ENCODE measurements around the gene CACNG3.
A peak's percentile ranks its signal among the peaks of the same experiment; 100 is the strongest.

The CACNG3 gene

DNA sequence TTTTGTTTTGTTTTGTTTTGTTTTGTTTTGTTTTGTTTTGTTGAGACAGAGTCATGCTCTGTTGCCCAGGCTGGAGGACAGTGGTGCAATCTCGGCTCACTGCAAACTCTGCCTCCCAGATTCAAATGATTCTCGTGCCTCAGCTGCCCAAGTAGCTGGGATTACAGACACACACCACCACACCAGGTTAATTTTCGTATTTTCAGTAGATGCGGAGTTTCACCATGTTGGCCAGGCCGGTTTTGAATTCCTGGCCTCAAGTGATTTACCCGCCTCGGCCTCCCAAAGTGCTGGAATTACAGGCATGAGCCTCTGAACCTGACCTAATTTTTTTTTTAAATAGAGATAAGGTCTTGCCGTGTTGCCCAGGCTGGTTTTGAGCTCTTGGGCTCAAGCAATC, 46.5 kb downstream of the CACNG3 start:
- H3K4me1 ChIP-seq (ENCODE audit: control insufficient read depth in 1 of 2, insufficient read depth in 2 of 2, low read length in 2 of 2), result no peaks in the 10 kb centered on the region
- H3K27me3 ChIP-seq (ENCODE audit: insufficient read depth, low read length), result no peaks in the 10 kb centered on the region
- H2BK5ac ChIP-seq (ENCODE audit: low read depth, low read length, poor library complexity), result no peak overlapping the region
- no peaks in the 10 kb centered on the region for H3K36me3 ChIP-seq (ENCODE audit: control insufficient read depth in 1 of 2, insufficient read depth in 2 of 2, low read length in 2 of 2)
- no peaks in the 10 kb centered on the region for H3K9me3 ChIP-seq (ENCODE audit: insufficient read depth, low read depth, low read length)
- H3K18ac ChIP-seq (ENCODE audit: low read length), result no peak overlapping the region
- no peak overlapping the region for H3K4me2 ChIP-seq (ENCODE audit: low read length)
- no peak overlapping the region for H2BK12ac ChIP-seq (ENCODE audit: low read length)
- H3K79me2 ChIP-seq (ENCODE audit: control insufficient read depth, insufficient read depth, low read length, poor library complexity), result no peaks in the 10 kb centered on the region
- no peak overlapping the region for H2BK120ac ChIP-seq (ENCODE audit: insufficient read depth, low read length, poor library complexity)
- no peak overlapping the region for H2AK5ac ChIP-seq (ENCODE audit: low read length)
- H3K79me1 ChIP-seq (ENCODE audit: low read length), result no peaks in the 10 kb centered on the region
- no peak overlapping the region for H3K4me3 ChIP-seq (ENCODE audit: low read depth, low read length)
- DNase-seq, result peak; percentile 94 to 95
- H2AFZ ChIP-seq (ENCODE audit: insufficient read depth, low read length, poor library complexity), result no peak overlapping the region
- H4K91ac ChIP-seq (ENCODE audit: low read depth, low read length), result no peak overlapping the region
- H3K23ac ChIP-seq (ENCODE audit: low read length), result no peak overlapping the region
- no peak overlapping the region for H4K8ac ChIP-seq (ENCODE audit: low read depth, low read length)
- H4K12ac ChIP-seq (ENCODE audit: low read depth, low read length), result no peak overlapping the region
- no peak overlapping the region for H3K14ac ChIP-seq (ENCODE audit: low read length)
- H3K27ac ChIP-seq (ENCODE audit: low read depth, low read length), result no peak overlapping the region
- no peak overlapping the region for H3K4ac ChIP-seq (ENCODE audit: low read depth, low read length)
- H3K9ac ChIP-seq (ENCODE audit: low read length), result no peak overlapping the region
- no CpG with 5 or more reads among the region's 8 CpGs for WGBS (ENCODE audit: extremely low coverage, insufficient coverage, insufficient read length)

DNA sequence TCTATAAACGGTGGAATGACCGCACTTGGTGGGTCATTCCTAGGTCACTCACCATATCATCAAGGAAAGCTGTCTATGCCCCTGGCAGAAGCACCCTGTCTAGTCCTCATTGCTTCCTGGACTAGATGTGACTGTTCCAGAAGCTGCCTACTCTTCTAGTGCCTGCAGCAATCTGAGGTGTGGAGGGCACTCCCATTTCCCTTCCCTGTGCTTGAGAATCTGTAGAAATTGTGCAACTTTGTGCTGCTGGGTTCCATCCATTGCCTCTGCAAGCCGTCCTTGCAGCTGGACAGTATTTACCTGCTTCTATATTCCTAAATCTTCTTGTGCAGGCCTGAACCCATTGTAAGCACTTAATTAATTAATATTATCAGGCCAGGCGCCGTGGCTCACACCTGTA, 52.1 kb downstream of the CACNG3 start:
- Histone ChIP-seq H2BK12ac (ENCODE audit: low read length) (no peak overlapping the region), H3K27me3 (ENCODE audit: insufficient read depth, low read length) (no peaks in the 10 kb centered on the region), H3K4ac (ENCODE audit: low read depth, low read length) (no peak overlapping the region), H3K14ac (ENCODE audit: low read length) (no peak overlapping the region), H4K8ac (ENCODE audit: low read depth, low read length) (no peak overlapping the region), H3K36me3 (ENCODE audit: control insufficient read depth in 1 of 2, insufficient read depth in 2 of 2, low read length in 2 of 2) (no peaks in the 10 kb centered on the region), H3K9me3 (ENCODE audit: insufficient read depth, low read depth, low read length) (no peaks in the 10 kb centered on the region), H2AFZ (ENCODE audit: insufficient read depth, low read length, poor library complexity) (no peak overlapping the region), H3K27ac (ENCODE audit: low read depth, low read length) (no peak overlapping the region), H2AK5ac (ENCODE audit: low read length) (no peak overlapping the region), H3K4me2 (ENCODE audit: low read length) (no peak overlapping the region), H3K79me2 (ENCODE audit: control insufficient read depth, insufficient read depth, low read length, poor library complexity) (no peaks in the 10 kb centered on the region), H3K79me1 (ENCODE audit: low read length) (no peaks in the 10 kb centered on the region), H3K4me1 (ENCODE audit: control insufficient read depth in 1 of 2, insufficient read depth in 2 of 2, low read length in 2 of 2) (no peaks in the 10 kb centered on the region), H3K4me3 (ENCODE audit: low read depth, low read length) (no peak overlapping the region), H4K12ac (ENCODE audit: low read depth, low read length) (no peak overlapping the region), H4K91ac (ENCODE audit: low read depth, low read length) (no peak overlapping the region), H3K9ac (ENCODE audit: low read length) (no peak overlapping the region), H2BK120ac (ENCODE audit: insufficient read depth, low read length, poor library complexity) (no peak overlapping the region), H2BK5ac (ENCODE audit: low read depth, low read length, poor library complexity) (no peak overlapping the region), H3K18ac (ENCODE audit: low read length) (no peak overlapping the region), H3K23ac (ENCODE audit: low read length) (no peak overlapping the region)
- peak in 1 of 2 donors; percentile 14 for DNase-seq
- WGBS (ENCODE audit: extremely low coverage, insufficient coverage, insufficient read length), result no CpG with 5 or more reads among the region's 5 CpGs

DNA sequence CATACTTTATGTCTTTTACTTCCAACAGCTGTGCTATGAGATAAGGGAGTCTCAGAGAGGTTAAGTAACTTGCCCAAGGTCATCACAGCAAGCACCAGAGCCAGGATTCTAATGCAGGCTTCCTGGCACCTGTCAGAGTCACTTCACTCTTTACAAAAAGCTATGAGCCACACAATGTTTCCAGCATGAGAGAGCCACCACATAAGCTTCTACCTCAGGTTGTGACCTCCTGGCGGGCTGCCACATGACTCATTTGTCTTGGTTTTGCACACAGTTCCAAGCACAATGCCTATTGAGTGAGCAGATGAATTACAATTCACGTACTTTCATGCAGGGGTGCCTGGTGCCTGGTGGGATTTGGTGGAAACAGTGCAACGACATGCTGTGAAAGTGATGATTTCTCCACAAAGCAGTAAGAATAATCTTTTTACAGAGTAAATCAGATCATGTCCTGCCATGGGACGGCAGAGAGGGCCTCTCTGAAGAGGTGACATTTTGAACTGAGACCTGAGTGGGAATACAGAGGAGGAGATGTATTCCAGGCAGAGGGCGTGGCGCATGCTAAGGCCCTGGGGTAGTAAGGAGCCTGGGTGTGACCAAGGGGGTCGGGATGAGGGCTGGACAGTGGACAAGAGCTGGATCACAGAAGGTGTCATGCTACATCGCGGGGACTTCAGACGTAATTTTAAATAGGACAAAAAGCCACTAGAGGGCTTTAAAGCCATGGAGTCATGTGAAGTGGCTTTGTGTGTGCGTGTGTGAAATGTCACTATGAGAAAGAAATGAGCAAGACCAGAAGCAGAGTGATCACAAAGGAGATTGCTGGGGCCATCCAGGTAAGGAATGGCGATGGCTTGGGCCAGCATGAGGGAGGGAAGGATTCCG, 53.4 kb downstream of the CACNG3 start:
- no peaks in the 10 kb centered on the region for H3K79me1 ChIP-seq (ENCODE audit: low read length)
- no peaks in the 10 kb centered on the region for H3K36me3 ChIP-seq (ENCODE audit: control insufficient read depth in 1 of 2, insufficient read depth in 2 of 2, low read length in 2 of 2)
- H2AK5ac ChIP-seq (ENCODE audit: low read length), result no peak overlapping the region
- no peak overlapping the region for H4K8ac ChIP-seq (ENCODE audit: low read depth, low read length)
- WGBS (ENCODE audit: extremely low coverage, insufficient coverage, insufficient read length), result no CpG with 5 or more reads among the region's 13 CpGs
- no peaks in the 10 kb centered on the region for H3K79me2 ChIP-seq (ENCODE audit: control insufficient read depth, insufficient read depth, low read length, poor library complexity)
- H3K14ac ChIP-seq (ENCODE audit: low read length), result no peak overlapping the region
- no peaks in the 10 kb centered on the region for H3K27me3 ChIP-seq (ENCODE audit: insufficient read depth, low read length)
- no peak overlapping the region for H3K4me2 ChIP-seq (ENCODE audit: low read length)
- H3K9me3 ChIP-seq (ENCODE audit: insufficient read depth, low read depth, low read length), result no peaks in the 10 kb centered on the region
- H3K23ac ChIP-seq (ENCODE audit: low read length), result no peak overlapping the region
- DNase-seq, result peak; percentile 84 to 89
- H2BK120ac ChIP-seq (ENCODE audit: insufficient read depth, low read length, poor library complexity), result no peak overlapping the region
- H4K12ac ChIP-seq (ENCODE audit: low read depth, low read length), result no peak overlapping the region
- no peak overlapping the region for H3K27ac ChIP-seq (ENCODE audit: low read depth, low read length)
- no peaks in the 10 kb centered on the region for H3K4me1 ChIP-seq (ENCODE audit: control insufficient read depth in 1 of 2, insufficient read depth in 2 of 2, low read length in 2 of 2)
- H3K4me3 ChIP-seq (ENCODE audit: low read depth, low read length), result no peak overlapping the region
- H2BK12ac ChIP-seq (ENCODE audit: low read length), result no peak overlapping the region
- no peak overlapping the region for H3K4ac ChIP-seq (ENCODE audit: low read depth, low read length)
- H2AFZ ChIP-seq (ENCODE audit: insufficient read depth, low read length, poor library complexity), result no peak overlapping the region
- no peak overlapping the region for H3K18ac ChIP-seq (ENCODE audit: low read length)
- no peak overlapping the region for H3K9ac ChIP-seq (ENCODE audit: low read length)
- no peak overlapping the region for H4K91ac ChIP-seq (ENCODE audit: low read depth, low read length)
- no peak overlapping the region for H2BK5ac ChIP-seq (ENCODE audit: low read depth, low read length, poor library complexity)

DNA sequence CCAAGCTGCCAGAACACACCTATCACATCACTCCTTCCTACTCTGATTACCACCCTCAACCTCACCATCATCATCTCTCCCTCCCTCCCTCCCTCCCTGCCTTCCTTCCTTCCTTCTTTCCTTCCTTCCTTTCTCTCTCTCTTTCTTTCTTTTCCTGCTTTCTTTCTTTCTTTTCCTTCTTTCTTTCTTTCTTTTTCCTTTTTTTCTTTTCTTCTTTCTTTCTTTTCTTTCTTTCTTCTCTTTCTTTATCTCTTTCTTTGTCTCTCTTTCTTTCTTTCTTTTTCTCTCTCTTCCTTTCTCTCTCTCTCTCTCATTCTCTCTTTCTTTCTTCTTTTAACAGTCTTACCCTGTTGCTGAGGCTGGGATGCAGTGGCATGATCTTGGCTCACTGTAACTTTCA, 59.2 kb downstream of the CACNG3 start:
- Histone ChIP-seq H3K23ac (ENCODE audit: low read length) (no peak overlapping the region), H4K8ac (ENCODE audit: low read depth, low read length) (no peak overlapping the region), H2AK5ac (ENCODE audit: low read length) (no peak overlapping the region), H3K36me3 (ENCODE audit: control insufficient read depth in 1 of 2, insufficient read depth in 2 of 2, low read length in 2 of 2) (no peaks in the 10 kb centered on the region), H3K4me1 (ENCODE audit: control insufficient read depth in 1 of 2, insufficient read depth in 2 of 2, low read length in 2 of 2) (no peaks in the 10 kb centered on the region), H3K79me1 (ENCODE audit: low read length) (no peaks in the 10 kb centered on the region), H2BK120ac (ENCODE audit: insufficient read depth, low read length, poor library complexity) (no peak overlapping the region), H4K91ac (ENCODE audit: low read depth, low read length) (no peak overlapping the region), H3K4me3 (ENCODE audit: low read depth, low read length) (no peak overlapping the region), H3K14ac (ENCODE audit: low read length) (no peak overlapping the region), H3K4me2 (ENCODE audit: low read length) (no peak overlapping the region), H3K9ac (ENCODE audit: low read length) (no peak overlapping the region), H3K9me3 (ENCODE audit: insufficient read depth, low read depth, low read length) (no peaks in the 10 kb centered on the region), H2BK5ac (ENCODE audit: low read depth, low read length, poor library complexity) (no peak overlapping the region), H3K27me3 (ENCODE audit: insufficient read depth, low read length) (no peaks in the 10 kb centered on the region), H3K18ac (ENCODE audit: low read length) (no peak overlapping the region), H3K27ac (ENCODE audit: low read depth, low read length) (no peak overlapping the region), H2BK12ac (ENCODE audit: low read length) (no peak overlapping the region), H3K4ac (ENCODE audit: low read depth, low read length) (no peak overlapping the region), H4K12ac (ENCODE audit: low read depth, low read length) (no peak overlapping the region), H2AFZ (ENCODE audit: insufficient read depth, low read length, poor library complexity) (no peak overlapping the region), H3K79me2 (ENCODE audit: control insufficient read depth, insufficient read depth, low read length, poor library complexity) (no peaks in the 10 kb centered on the region)
- no peak for DNase-seq

Data from trophoblast cell (in vitro differentiated cells and primary cell).